Gastroesophageal sphincter (tissue), 3 donors: Measurements from ENCODE around the gene BEGAIN.

Source experiments
- POLR2A ChIP-seq, 2 donors: fragments of 450-650 bp; IDR thresholded peaks; one replicate each; pipeline ENCODE4 v1.6.1; 2017; ENCODE audit warnings: antibody characterized with exemption in 2 of 2, mild to moderate bottlenecking in 2 of 2, moderate library complexity in 1 of 2
- POLR2AphosphoS5 ChIP-seq: sonication (generic); formaldehyde crosslinking; IDR thresholded peaks from one replicate; pipeline ENCODE4 v1.6.1; 2017; ENCODE audit warnings: antibody characterized with exemption
- TF ChIP-seq, protein P1 (sequence below), 4 experiments: fragments of 200-600 bp in 2 of 4; fragments of 450-650 bp in 2 of 4; sonication (generic) in 1 of 4; IDR thresholded peaks; one replicate each; pipeline ENCODE4 v1.5.1; 2017 to 2019; ENCODE audit warnings: antibody characterized with exemption in 4 of 4, mild to moderate bottlenecking in 2 of 4, moderate library complexity in 2 of 4

DNA sequence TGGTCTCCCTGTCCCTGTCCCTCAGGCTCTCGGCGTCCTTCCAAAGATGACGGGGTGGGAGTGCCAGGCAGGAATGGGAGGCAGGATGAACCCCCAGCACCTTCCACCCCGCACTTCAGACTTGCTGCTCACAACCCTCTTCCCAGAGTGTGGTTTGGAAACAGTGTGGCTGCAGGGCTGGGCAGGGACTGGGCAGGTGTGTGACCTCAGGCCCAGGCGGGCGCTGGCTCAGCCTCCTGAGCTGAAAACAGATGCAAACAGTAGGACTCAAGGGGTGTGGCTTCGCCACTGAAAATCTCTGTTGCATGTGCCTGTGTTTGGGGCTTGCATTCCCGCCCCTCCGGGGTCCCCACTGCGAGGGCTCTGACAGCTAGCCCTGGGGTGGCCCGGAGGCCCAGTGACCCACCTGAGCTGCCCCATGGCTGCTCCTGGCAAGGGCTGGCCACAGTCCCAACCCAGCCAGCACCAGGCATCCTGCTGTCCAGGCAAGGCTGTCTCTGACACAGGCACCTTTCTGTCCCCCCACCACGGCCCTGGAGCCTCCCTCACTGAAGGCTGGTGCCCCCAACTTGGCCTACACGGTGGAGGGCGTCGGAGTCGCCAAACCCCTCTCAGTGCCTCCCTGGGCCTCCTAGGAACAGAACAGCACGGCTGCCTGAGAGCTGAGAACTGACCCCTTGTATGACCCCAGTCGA is 46.1 kb downstream of the BEGAIN start:
- TF ChIP-seq POLR2AphosphoS5 (no peak), POLR2A (IDR thresholded peaks at IDR 0.05) (no peak)
- TF ChIP-seq, protein P1, sequence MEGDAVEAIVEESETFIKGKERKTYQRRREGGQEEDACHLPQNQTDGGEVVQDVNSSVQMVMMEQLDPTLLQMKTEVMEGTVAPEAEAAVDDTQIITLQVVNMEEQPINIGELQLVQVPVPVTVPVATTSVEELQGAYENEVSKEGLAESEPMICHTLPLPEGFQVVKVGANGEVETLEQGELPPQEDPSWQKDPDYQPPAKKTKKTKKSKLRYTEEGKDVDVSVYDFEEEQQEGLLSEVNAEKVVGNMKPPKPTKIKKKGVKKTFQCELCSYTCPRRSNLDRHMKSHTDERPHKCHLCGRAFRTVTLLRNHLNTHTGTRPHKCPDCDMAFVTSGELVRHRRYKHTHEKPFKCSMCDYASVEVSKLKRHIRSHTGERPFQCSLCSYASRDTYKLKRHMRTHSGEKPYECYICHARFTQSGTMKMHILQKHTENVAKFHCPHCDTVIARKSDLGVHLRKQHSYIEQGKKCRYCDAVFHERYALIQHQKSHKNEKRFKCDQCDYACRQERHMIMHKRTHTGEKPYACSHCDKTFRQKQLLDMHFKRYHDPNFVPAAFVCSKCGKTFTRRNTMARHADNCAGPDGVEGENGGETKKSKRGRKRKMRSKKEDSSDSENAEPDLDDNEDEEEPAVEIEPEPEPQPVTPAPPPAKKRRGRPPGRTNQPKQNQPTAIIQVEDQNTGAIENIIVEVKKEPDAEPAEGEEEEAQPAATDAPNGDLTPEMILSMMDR (IDR thresholded peaks at IDR 0.05) = no peak
